Gastrocnemius medialis (tissue), 4 donors: Measurements from ENCODE around the gene SSR2.

Source experiments
- POLR2A ChIP-seq, 2 donors: fragments of 450-650 bp; IDR thresholded peaks; one replicate each; pipeline ENCODE4 v1.6.1; 2017; ENCODE audit warnings: antibody characterized with exemption in 2 of 2, mild to moderate bottlenecking in 2 of 2, moderate library complexity in 2 of 2
- TF ChIP-seq, protein P1 (sequence below), 5 experiments: fragments of 450-650 bp in 3 of 5; fragments of 200-600 bp in 2 of 5; sonication (generic) in 2 of 5; IDR thresholded peaks in 4 of 5; conservative IDR thresholded peaks in 1 of 5; 1 replicate in 4 of 5; 2 replicates in 1 of 5; pipeline ENCODE4 v1.5.1; 2016 to 2019; ENCODE audit warnings: antibody characterized with exemption in 5 of 5, mild to moderate bottlenecking in 3 of 5, moderate library complexity in 3 of 5

DNA sequence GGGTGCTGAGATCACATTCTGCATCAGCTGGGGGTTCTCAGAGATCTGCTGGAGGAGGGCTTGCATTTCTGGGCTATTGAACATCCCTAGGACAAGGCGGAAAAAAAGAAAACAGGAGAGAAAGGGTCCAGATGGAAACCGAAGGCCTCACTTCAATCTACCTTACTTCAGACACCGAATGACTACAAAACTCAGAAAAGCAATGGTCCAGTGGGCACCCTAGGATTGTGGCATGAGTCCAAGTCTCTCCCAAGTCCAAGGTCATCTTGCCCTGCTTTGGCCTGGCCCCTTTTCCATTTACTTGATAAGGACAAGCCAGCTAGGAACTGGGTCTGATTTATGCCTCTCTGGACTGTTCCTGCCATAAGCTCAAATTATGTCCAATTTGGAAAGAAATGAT, 22.1 kb upstream of the SSR2 start:
- TF ChIP-seq, protein P1, sequence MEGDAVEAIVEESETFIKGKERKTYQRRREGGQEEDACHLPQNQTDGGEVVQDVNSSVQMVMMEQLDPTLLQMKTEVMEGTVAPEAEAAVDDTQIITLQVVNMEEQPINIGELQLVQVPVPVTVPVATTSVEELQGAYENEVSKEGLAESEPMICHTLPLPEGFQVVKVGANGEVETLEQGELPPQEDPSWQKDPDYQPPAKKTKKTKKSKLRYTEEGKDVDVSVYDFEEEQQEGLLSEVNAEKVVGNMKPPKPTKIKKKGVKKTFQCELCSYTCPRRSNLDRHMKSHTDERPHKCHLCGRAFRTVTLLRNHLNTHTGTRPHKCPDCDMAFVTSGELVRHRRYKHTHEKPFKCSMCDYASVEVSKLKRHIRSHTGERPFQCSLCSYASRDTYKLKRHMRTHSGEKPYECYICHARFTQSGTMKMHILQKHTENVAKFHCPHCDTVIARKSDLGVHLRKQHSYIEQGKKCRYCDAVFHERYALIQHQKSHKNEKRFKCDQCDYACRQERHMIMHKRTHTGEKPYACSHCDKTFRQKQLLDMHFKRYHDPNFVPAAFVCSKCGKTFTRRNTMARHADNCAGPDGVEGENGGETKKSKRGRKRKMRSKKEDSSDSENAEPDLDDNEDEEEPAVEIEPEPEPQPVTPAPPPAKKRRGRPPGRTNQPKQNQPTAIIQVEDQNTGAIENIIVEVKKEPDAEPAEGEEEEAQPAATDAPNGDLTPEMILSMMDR (IDR thresholded peaks at IDR 0.05 in 4 of 5, conservative IDR thresholded peaks at IDR 0.05 in 1 of 5), result no peak
- no peak for TF ChIP-seq POLR2A (IDR thresholded peaks at IDR 0.05)
